Vagina (tissue), 2 donors: ENCODE results near the gene ZNF385B.

ENCODE experiments used
- POLR2A ChIP-seq, 2 donors: fragments of 450-650 bp; IDR thresholded peaks; one replicate each; pipeline ENCODE4 v1.6.1; 2017; ENCODE audit warnings: antibody characterized with exemption in 2 of 2, mild to moderate bottlenecking in 2 of 2, moderate library complexity in 2 of 2
- POLR2AphosphoS5 ChIP-seq, 2 donors: sonication (generic); formaldehyde crosslinking; IDR thresholded peaks; one replicate each; pipeline ENCODE4 v1.9.0; 2017; ENCODE audit warnings: antibody characterized with exemption in 2 of 2, mild to moderate bottlenecking in 2 of 2, low read depth in 1 of 2; ENCODE audit not compliant: insufficient read depth in 1 of 2
- TF ChIP-seq, protein P1 (sequence below), 3 experiments: fragments of 450-650 bp in 2 of 3; fragments of 200-600 bp in 1 of 3; sonication (generic) in 1 of 3; IDR thresholded peaks; one replicate each; pipeline ENCODE4 v1.5.1; 2017 to 2019; ENCODE audit warnings: antibody characterized with exemption in 3 of 3, mild to moderate bottlenecking in 2 of 3, moderate library complexity in 2 of 3

DNA sequence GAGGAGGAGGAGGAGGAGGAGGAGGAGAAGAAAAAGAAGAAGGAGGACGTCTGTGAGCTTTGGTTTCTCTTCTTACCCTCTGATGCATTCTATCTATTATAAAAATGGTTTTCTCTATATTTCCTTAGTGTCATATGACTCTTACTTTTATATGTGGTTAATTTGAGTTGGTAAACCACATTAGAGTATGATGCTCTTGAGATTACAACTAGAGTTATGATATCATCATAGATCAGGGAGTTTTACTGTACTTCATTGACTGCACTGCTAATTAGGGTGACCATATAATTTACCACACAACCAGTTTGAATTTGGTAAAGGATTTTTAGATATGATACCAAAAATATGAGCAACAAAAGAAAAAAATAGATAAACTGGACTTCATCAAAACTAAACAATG is 166.4 kb downstream of the ZNF385B start:
- TF ChIP-seq POLR2AphosphoS5 (IDR thresholded peaks at IDR 0.05; ENCODE audit: insufficient read depth in 1 of 2, low read depth in 1 of 2) (no peak), POLR2A (IDR thresholded peaks at IDR 0.05) (no peak)
- TF ChIP-seq, protein P1, sequence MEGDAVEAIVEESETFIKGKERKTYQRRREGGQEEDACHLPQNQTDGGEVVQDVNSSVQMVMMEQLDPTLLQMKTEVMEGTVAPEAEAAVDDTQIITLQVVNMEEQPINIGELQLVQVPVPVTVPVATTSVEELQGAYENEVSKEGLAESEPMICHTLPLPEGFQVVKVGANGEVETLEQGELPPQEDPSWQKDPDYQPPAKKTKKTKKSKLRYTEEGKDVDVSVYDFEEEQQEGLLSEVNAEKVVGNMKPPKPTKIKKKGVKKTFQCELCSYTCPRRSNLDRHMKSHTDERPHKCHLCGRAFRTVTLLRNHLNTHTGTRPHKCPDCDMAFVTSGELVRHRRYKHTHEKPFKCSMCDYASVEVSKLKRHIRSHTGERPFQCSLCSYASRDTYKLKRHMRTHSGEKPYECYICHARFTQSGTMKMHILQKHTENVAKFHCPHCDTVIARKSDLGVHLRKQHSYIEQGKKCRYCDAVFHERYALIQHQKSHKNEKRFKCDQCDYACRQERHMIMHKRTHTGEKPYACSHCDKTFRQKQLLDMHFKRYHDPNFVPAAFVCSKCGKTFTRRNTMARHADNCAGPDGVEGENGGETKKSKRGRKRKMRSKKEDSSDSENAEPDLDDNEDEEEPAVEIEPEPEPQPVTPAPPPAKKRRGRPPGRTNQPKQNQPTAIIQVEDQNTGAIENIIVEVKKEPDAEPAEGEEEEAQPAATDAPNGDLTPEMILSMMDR (IDR thresholded peaks at IDR 0.05) = no peak
